Activated CD4-positive, CD25-positive, alpha-beta regulatory T cell (primary cell): Measurements from ENCODE around the gene ACSL3.

Source experiments
- DNase-seq, 4 experiments: peaks; one replicate each; lab custom pipeline; 2025; lab: John Stamatoyannopoulos, UW

ACSL3 gene

GRCh38 chr2:222942561-222942960 lies 81.7 kb downstream of the ACSL3 start:
- DNase-seq, result no peak

GRCh38 chr2:222942977-222943376 lies 82.1 kb downstream of the ACSL3 start:
- DNase-seq, result no peak

GRCh38 chr2:222943820-222944219 lies 83.0 kb downstream of the ACSL3 start:
- no peak for DNase-seq

- DNase-seq, result no peak
These were observed 83.7 kb downstream of the ACSL3 start for GRCh38 chr2:222944552-222944951.

GRCh38 chr2:222944971-222945740 lies 84.3 kb downstream of the ACSL3 start:
- no peak for DNase-seq

- no peak for DNase-seq
These were observed 85.1 kb downstream of the ACSL3 start for GRCh38 chr2:222945887-222946286.

GRCh38 chr2:222946700-222947287 lies 86.0 kb downstream of the ACSL3 start:
- DNase-seq, result no peak

GRCh38 chr2:222949073-222949472 lies 88.2 kb downstream of the ACSL3 start:
- no peak for DNase-seq

- DNase-seq, result no peak
These were observed 89.0 kb downstream of the ACSL3 start for GRCh38 chr2:222949690-222950323.

- DNase-seq, result no peak
These were observed 89.9 kb downstream of the ACSL3 start for GRCh38 chr2:222950638-222951285.

- DNase-seq, result no peak
These were observed 91.4 kb downstream of the ACSL3 start for GRCh38 chr2:222952204-222952603.

GRCh38 chr2:222955008-222955407 lies 94.2 kb downstream of the ACSL3 start:
- no peak for DNase-seq

- DNase-seq, result no peak
These were observed 98.5 kb downstream of the ACSL3 start for GRCh38 chr2:222959358-222959757.

- no peak for DNase-seq
These were observed 99.3 kb downstream of the ACSL3 start for GRCh38 chr2:222960126-222960525.

- DNase-seq, result no peak
These were observed 102.8 kb downstream of the ACSL3 start for GRCh38 chr2:222963641-222964040.

- no peak for DNase-seq
These were observed 103.7 kb downstream of the ACSL3 start for GRCh38 chr2:222964376-222965031.

GRCh38 chr2:222965555-222965954 lies 104.7 kb downstream of the ACSL3 start:
- no peak for DNase-seq

GRCh38 chr2:222968550-222969155 lies 107.8 kb downstream of the ACSL3 start:
- no peak for DNase-seq

GRCh38 chr2:222969491-222969890 lies 108.7 kb downstream of the ACSL3 start:
- no peak for DNase-seq

GRCh38 chr2:222972420-222972819 lies 111.6 kb downstream of the ACSL3 start:
- no peak for DNase-seq

GRCh38 chr2:222973237-222973636 lies 112.4 kb downstream of the ACSL3 start:
- DNase-seq, result no peak

- no peak for DNase-seq
These were observed 112.9 kb downstream of the ACSL3 start for GRCh38 chr2:222973733-222974132.
